T-helper 2 cell (primary cell): Measurements from ENCODE around the gene BABAM2.
A peak's percentile ranks its signal among the peaks of the same experiment; 100 is the strongest.
"Not testable (repeated sequence)": the region's sequence is repeated elsewhere in the genome, so short reads cannot be mapped to it uniquely, and the experiment has no call there.

ENCODE experiments used
- DNase-seq, 5 experiments: peaks; one replicate each; pipeline versions ENCODE4 v3.0.0 to v3.0.0-alpha.2; 2012 to 2022

The BABAM2 gene

DNA sequence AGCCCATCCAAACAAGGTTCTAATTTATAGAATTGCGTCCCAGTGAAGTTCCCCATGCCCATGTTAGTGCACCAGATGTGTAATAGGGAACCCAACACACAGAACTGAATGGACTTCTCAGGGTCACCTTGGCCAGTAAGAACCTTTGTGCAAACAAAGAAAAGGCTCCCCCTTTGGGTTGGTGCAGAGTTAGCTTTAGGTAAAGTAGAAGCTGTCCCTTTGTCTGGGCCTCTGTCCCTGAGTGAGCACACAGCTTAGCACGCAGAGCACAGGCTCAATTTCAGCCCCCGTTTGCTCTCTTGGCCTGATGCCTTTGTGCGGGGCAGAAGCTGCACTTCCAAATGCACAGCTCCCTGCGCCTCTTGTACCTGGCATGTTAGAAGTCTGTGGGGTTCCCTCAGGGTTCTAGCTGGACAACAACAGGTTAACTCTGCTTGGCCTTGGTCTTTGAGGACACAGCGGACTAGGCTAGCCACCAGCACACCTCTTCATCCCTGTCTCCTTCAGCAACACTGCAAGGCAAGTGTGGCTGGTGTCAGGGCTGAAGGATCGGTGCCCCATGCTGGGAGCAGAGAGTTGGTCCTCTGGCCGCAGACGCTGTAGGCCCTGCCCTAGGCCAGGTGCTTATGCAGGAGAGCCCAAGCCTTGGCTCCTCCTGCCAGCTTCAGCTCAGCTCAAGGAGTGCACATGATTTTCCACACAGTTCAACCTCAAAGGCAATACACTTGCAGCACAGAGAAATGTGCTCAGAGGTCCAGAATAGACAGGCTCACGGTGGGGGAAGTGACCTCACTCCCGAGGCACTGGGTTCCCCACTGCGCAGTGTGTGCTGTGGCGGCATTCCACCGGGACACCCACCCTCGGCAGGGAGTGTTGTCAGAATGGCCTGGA, 428.8 kb downstream of the BABAM2 start:
- no peak for DNase-seq

DNA sequence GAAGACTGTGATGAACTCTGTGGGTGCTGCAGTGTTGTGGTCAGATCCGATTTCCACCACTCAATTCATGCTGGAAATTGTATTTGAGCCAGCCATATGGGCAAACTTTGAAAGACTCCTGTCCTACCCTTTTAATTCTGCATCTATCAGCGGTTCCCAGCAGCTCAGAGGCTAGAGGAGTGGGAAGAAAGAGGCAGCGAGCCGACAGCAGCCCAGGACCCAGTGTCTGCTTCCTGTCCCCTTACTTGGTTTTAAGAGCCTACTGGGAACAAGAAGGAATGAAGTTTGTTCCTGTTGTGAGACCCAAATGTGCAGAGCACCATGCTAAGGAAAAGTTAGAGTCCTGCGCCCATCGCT, 429.5 kb downstream of the BABAM2 start:
- no peak for DNase-seq

- no peak for DNase-seq
Observed at GRCh38 chr2:28320371-28320770, 429.8 kb downstream of the BABAM2 start.

DNA sequence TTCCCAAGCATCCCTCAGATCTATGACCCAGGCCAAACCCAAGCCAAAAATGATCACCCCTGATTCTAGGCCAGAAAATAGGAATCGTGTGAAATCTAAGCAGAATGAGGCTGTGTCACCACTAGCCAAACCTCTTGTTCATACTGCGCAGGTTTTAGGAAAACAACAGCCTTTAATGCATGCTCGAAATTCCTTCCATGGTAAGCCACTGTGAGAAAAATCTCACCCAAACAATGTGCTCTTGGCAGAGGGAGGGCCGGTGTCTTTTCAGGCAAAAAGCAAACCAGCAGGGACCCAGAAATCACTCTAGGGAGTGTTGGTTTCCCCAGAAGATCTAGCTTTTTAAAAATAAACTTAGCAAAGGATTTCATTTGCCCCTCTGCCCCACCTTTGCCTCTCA, 430.9 kb downstream of the BABAM2 start:
- DNase-seq = no peak

- no peak for DNase-seq
Observed at GRCh38 chr2:28322051-28322450, 431.5 kb downstream of the BABAM2 start.

DNA sequence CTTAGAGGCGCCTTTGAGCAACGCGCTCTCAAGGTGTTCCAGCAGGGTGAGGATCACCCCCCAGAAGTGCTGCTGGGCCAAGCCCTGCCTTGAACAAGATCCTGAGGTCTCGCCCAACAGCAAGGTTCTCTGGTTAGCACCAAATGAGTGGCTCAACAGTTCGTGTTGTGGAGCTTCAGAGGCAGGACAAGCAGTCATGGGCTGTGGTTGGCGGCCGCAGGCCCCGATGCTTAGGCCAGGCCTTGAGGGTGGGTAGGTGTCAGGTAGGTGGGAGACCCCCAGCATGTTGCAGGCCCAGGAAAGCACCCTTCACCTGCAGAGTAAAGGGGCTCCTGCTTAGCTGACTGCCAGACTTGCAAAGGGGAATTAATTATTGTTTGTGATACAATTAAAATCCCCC, 431.9 kb downstream of the BABAM2 start:
- DNase-seq = no peak

DNA sequence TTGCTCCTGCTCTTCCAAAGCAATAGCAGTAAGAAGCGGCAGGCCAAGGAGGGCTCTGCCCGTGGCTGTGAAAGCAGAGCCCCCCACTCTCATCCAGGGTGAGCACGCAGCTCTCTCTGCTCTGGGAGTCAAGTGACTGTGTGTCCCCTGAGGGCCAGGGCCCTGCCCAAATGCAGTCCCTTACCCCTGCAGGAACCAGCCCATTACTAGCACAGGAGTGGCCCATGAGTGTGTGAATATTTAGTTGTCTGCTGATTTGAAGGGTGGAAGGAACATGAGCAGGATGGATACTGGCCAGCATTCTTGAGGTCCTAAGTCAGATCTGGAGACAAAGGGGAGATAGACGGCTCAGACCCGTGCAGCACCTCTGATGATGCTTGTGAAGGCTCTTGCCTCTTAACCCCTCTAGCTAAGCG, 432.5 kb downstream of the BABAM2 start:
- DNase-seq = no peak

DNA sequence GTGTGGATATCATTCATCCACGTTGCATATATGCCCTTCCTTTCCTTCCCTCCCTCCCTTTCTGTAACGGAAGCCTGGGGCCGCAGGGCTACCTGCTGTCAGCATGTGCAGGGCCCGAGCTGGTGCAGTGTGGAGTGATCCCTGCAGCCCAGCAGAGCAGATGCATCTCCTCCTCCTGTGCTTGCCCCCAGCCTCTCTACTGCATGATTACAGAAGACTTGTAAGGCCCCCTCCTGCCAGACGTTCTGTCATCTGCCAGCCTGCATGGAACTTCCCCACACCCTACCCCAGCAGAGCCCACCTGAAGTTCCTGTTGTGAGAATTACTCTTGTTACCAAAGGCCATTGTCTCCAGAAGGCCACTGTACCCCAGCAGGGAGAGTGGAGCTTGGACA, 434.6 kb downstream of the BABAM2 start:
- no peak for DNase-seq

DNA sequence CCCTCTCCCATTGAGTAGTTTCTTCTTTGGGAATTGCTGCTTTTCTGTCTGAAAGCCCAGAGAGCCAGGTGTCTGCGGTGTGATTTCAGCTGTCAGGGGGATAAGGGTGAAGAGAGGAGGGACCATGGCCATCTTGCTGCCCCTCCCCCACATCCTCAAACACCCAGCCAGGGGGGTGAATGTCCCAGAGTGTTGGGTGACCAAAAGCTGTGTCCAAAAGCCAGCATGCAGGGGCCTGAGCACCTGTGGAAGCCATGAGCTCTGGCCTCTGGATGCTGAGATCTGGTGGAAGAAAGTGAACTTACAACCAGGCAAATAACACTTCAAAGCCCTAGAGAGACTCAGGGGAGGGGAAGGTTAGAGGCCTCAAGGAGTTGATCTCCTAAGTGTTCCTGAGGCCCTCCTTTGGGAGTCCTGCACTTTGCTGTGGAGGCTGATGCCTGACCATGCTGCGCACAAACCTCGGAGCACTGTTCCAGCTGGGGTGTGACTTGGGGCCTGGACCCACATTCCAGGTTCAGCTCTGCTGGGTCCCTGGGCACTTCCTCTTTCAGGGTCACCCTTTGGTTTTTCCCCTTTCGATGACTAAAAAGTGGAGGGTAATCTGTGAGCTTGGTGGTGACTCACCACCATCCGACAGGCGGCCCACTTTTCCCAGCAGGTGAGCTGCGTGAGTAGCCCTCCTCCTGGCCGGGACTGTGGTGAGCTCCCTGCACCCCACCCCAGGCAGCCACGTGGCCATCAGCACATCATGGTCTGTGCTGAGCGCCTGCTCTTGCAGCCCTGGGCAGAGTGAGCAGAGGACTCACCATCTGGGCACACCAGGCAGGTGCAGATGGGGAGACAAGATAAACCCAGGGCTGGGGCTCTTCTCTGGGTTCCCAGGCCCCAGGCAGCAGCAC, 435.3 kb downstream of the BABAM2 start:
- DNase-seq = no peak

- DNase-seq = no peak
Observed at GRCh38 chr2:28326469-28326805, 435.9 kb downstream of the BABAM2 start.

GRCh38 chr2:28326881-28327505, 436.5 kb downstream of the BABAM2 start:
- DNase-seq = no peak

DNA sequence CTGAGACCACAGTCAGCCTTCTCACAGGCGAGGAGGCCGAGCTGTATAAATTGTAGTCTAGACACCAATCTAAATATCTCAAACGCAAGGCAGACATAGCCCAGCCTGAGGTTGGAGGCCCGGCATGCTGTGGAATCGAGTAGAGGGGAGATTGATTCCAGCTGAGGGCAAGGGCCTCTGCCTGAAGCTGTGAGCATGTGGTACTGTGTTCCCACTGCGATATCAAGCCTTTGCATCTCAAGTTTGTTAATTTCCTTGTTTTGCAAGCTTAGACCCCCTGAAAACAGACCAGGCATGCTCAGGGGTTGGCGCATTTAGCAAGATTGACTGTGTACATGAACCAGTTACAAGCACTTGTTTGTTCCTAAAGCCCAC, 437.0 kb downstream of the BABAM2 start:
- no peak for DNase-seq

GRCh38 chr2:28327956-28328922, 437.7 kb downstream of the BABAM2 start:
- peak in 1 of 5 experiments; percentile 61 for DNase-seq

- DNase-seq = no peak
Observed at GRCh38 chr2:28329184-28329583, 438.7 kb downstream of the BABAM2 start.

GRCh38 chr2:28330722-28331121, 440.2 kb downstream of the BABAM2 start:
- DNase-seq = not testable (repeated sequence)

GRCh38 chr2:28331797-28332196, 441.3 kb downstream of the BABAM2 start:
- not testable (repeated sequence) for DNase-seq

GRCh38 chr2:28332696-28333095, 442.2 kb downstream of the BABAM2 start:
- no peak for DNase-seq

DNA sequence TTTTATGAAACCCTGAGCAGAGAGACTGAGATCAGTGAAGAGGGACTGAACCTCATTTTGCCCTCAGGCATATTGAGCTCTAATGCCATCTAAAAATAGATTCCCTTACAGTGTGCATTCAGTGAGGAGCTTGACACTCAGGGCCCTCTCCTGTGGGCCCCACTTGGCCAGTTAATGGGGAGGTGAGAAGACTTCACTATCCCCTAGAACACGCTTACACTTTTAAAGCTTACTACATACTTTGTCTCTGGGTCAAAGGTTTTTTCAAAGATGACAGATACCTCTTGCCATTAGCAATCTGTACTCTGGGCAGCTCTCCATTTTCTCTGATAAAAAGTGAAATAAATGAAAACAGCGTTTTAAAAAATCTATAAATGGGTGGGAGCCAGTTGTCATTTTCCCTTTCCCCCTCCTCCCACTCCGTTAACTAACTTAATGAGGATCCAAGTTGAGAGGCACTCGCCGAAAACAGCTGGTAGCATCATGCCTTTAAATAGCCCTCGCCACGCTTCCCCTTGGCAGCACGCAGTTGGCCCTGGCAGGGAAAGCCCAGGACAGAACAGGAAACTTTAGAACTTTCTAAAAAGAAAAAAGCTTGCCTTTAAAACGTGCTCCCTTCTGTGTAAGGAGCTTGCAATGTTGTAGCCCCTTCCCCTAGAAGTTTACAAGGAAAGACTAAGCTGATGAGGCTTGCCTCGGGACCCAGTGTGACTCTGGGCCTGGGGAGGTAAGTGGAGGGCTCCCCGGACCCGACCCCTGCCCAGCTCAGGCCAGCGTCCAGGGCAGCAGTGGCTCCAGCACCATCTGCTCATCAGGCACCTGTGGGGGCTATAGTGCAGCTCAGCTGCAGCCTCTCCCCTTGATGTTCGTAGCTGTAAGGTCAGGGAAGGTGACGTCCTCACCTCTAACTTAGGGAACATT, 443.3 kb downstream of the BABAM2 start:
- DNase-seq = no peak

- DNase-seq = no peak
Observed at GRCh38 chr2:28334527-28334894, 444.0 kb downstream of the BABAM2 start.

DNA sequence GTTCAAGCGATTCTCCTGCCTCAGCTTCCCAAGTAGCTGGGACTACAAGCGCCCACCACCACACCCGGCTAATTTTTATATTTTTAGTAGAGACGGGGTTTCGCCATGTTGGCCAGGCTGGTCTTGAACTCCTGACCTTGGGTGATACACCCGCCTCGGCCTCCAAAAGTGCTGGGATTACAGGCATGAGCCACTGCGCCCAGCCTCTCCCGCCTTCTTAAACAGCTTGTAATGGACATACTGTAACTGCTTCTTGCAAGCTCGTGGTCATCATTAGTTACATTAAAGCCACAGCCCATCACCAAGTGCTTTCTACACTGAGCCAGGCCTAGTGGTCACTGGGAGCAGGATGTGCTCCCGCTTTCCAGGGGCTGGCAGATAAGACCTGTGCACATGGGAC, 444.7 kb downstream of the BABAM2 start:
- not testable (repeated sequence) for DNase-seq

- no peak for DNase-seq
Observed at GRCh38 chr2:28335666-28336065, 445.1 kb downstream of the BABAM2 start.
